ENCODE data around the gene STK39.

- TF ChIP-seq CTCF (IDR thresholded peaks at IDR 0.05; ENCODE audit: poor library complexity, severe bottlenecking) (no peak), EZH2 (IDR thresholded peaks at IDR 0.05; ENCODE audit: borderline replicate concordance, insufficient read depth, low read length, poor library complexity, severe bottlenecking) (no peak), POLR2AphosphoS5 (IDR thresholded peaks at IDR 0.05) (no peak), REST (IDR thresholded peaks at IDR 0.05; ENCODE audit: borderline replicate concordance) (no peak), TAF1 (IDR thresholded peaks at IDR 0.05; ENCODE audit: low read depth) (no peak), EP300 (conservative IDR thresholded peaks at IDR 0.05; ENCODE audit: poor library complexity, severe bottlenecking) (no peak), MXI1 (conservative IDR thresholded peaks at IDR 0.05; ENCODE audit: poor library complexity, severe bottlenecking) (no peak), SMC3 (conservative IDR thresholded peaks at IDR 0.05; ENCODE audit: poor library complexity) (no peak), RAD21 (conservative IDR thresholded peaks at IDR 0.05) (no peak)
Measured at GRCh38 chr2:168241208-168241607, 6.2 kb downstream of the STK39 start.
